Gastroesophageal sphincter (tissue), 4 donors: ENCODE data around the gene ZNF354C. TPM values are rescaled to one million over a fixed set of nuclear protein-coding genes. Genes with fewer than 3 reads are reported as not detected.

ENCODE experiments used
- ATAC-seq: fragments of 150-250 bp; one replicate; pipeline ENCODE4 v1.9.1; 2016; ENCODE audit warnings: mild to moderate bottlenecking, moderate library complexity
- H3K27ac ChIP-seq, 4 donors: fragments of 200-600 bp; sonication (generic) in 3 of 4; 1 replicate in 3 of 4; 2 replicates in 1 of 4; pipeline ENCODE4 v1.5.1; 2016 to 2019
- H3K27me3 ChIP-seq: fragments of 200-600 bp; sonication (generic); one replicate; pipeline ENCODE4 v1.5.1; 2019
- H3K36me3 ChIP-seq, 2 donors: fragments of 200-600 bp; sonication (generic); one replicate each; pipeline ENCODE4 v1.5.1; 2019; ENCODE audit warnings: control low read depth in 1 of 2
- H3K4me1 ChIP-seq, 3 donors: fragments of 200-600 bp; sonication (generic); 1 replicate in 2 of 3; 2 replicates in 1 of 3; pipeline ENCODE4 v1.5.1; 2016 to 2019; ENCODE audit warnings: control low read depth in 2 of 3
- H3K4me3 ChIP-seq, 2 donors: fragments of 200-600 bp; sonication (generic); one replicate each; pipeline ENCODE4 v1.5.1; 2019; ENCODE audit warnings: mild to moderate bottlenecking in 1 of 2, moderate library complexity in 1 of 2
- H3K9me3 ChIP-seq, 3 donors: fragments of 200-600 bp; sonication (generic); one replicate each; pipeline ENCODE4 v1.5.1; 2017 to 2019; ENCODE audit warnings: control low read depth in 2 of 3
- CTCF ChIP-seq, 4 experiments: fragments of 200-600 bp in 2 of 4; fragments of 450-650 bp in 2 of 4; sonication (generic) in 1 of 4; IDR thresholded peaks; one replicate each; pipeline ENCODE4 v1.5.1; 2017 to 2019; ENCODE audit warnings: antibody characterized with exemption in 4 of 4, mild to moderate bottlenecking in 2 of 4, moderate library complexity in 2 of 4
- EP300 ChIP-seq: sonication (generic); formaldehyde crosslinking; IDR thresholded peaks from one replicate; pipeline ENCODE4 v1.6.1; 2017; ENCODE audit warnings: antibody characterized with exemption, mild to moderate bottlenecking
- POLR2A ChIP-seq, 2 donors: fragments of 450-650 bp; IDR thresholded peaks; one replicate each; pipeline ENCODE4 v1.6.1; 2017; ENCODE audit warnings: antibody characterized with exemption in 2 of 2, mild to moderate bottlenecking in 2 of 2, moderate library complexity in 1 of 2
- POLR2AphosphoS5 ChIP-seq: sonication (generic); formaldehyde crosslinking; IDR thresholded peaks from one replicate; pipeline ENCODE4 v1.6.1; 2017; ENCODE audit warnings: antibody characterized with exemption
- WGBS, 2 donors: methylation state at CpG; one replicate each; pipeline ENCODE4 v1.1.5; 2018; ENCODE audit warnings: low coverage in 1 of 2; 5-methylcytosine and 5-hydroxymethylcytosine counted together
- total RNA-seq, 4 donors: library from RNA; depleted of rRNA; stranded (reverse); fragments of >200 nt; gene quantifications; one replicate each; pipeline ENCODE4 v1.1.0, GENCODE V29; 2016

The ZNF354C gene
- total RNA-seq, 4 donors from 2014 or later, result 5.3 to 14.8 (median 6.9) TPM

GRCh38 chr5:179125789-179126505 lies 65.8 kb downstream of the ZNF354C start:
- peaks cover 0 to 17% (median 0%) of the 10 kb centered on the region in 3 donors for H3K9me3 ChIP-seq
- TF ChIP-seq POLR2AphosphoS5 (no peak), POLR2A (IDR thresholded peaks at IDR 0.05) (no peak), EP300 (no peak), CTCF (IDR thresholded peaks at IDR 0.05) (no peak)
- H3K27ac ChIP-seq, result no peak overlapping the region
- no peaks in the 10 kb centered on the region for H3K27me3 ChIP-seq
- WGBS, 2 donors, result 83 to 100% methylated on average over 2 to 4 of the region's 25 CpGs
- no peaks in the 10 kb centered on the region for H3K4me1 ChIP-seq
- H3K4me3 ChIP-seq, result no peak overlapping the region
- no peak for ATAC-seq
- peaks cover 0 to 59% of the 10 kb centered on the region in 2 donors for H3K36me3 ChIP-seq

GRCh38 chr5:179126506-179126991 lies 66.4 kb downstream of the ZNF354C start:
- TF ChIP-seq CTCF (IDR thresholded peaks at IDR 0.05) (no peak), POLR2AphosphoS5 (no peak), EP300 (no peak), POLR2A (IDR thresholded peaks at IDR 0.05) (no peak)
- H3K9me3 ChIP-seq, result peaks cover 0 to 10% (median 0%) of the 10 kb centered on the region in 3 donors
- H3K36me3 ChIP-seq, result peaks cover 0 to 56% of the 10 kb centered on the region in 2 donors
- no peak overlapping the region for H3K27ac ChIP-seq
- 91% methylated on average over 4 of the region's 14 CpGs; no CpG with 5 or more reads in 1 of the 2 donors for WGBS, 2 donors
- no peak for ATAC-seq
- no peak overlapping the region for H3K4me3 ChIP-seq
- H3K27me3 ChIP-seq, result no peaks in the 10 kb centered on the region
- no peaks in the 10 kb centered on the region for H3K4me1 ChIP-seq

- H3K36me3 ChIP-seq, result peaks cover 0 to 53% of the 10 kb centered on the region in 2 donors
- H3K4me3 ChIP-seq, result no peak overlapping the region
- peaks cover 0 to 4% (median 0%) of the 10 kb centered on the region in 3 donors for H3K9me3 ChIP-seq
- 96 to 100% methylated on average over 2 to 8 of the region's 21 CpGs for WGBS, 2 donors
- no peak for ATAC-seq
- no peaks in the 10 kb centered on the region for H3K4me1 ChIP-seq
- H3K27ac ChIP-seq, result no peak overlapping the region
- H3K27me3 ChIP-seq, result no peaks in the 10 kb centered on the region
- TF ChIP-seq POLR2A (IDR thresholded peaks at IDR 0.05), result no peak
- no peak for TF ChIP-seq EP300
- TF ChIP-seq POLR2AphosphoS5, result no peak
- no peak for TF ChIP-seq CTCF (IDR thresholded peaks at IDR 0.05)
Measured at GRCh38 chr5:179127136-179128040, 67.2 kb downstream of the ZNF354C start.

- H3K4me1 ChIP-seq, result no peaks in the 10 kb centered on the region
- no peak for ATAC-seq
- no peak for TF ChIP-seq EP300
- no peak for TF ChIP-seq POLR2AphosphoS5
- no peak for TF ChIP-seq POLR2A (IDR thresholded peaks at IDR 0.05)
- no peak for TF ChIP-seq CTCF (IDR thresholded peaks at IDR 0.05)
- no peaks in the 10 kb centered on the region for H3K27me3 ChIP-seq
- H3K4me3 ChIP-seq, result no peak overlapping the region
- 48 to 81% methylated on average over 3 to 5 of the region's 10 CpGs for WGBS, 2 donors
- H3K36me3 ChIP-seq, result peaks cover 0 to 49% of the 10 kb centered on the region in 2 donors
- no peak overlapping the region for H3K27ac ChIP-seq
- H3K9me3 ChIP-seq, result no peaks in the 10 kb centered on the region
Measured at GRCh38 chr5:179128041-179128365, 67.8 kb downstream of the ZNF354C start.
